GM18873 (cell line): ENCODE measurements around the gene STK32C.
"Not testable (repeated sequence)": the region's sequence is repeated elsewhere in the genome, so short reads cannot be mapped to it uniquely, and the experiment has no call there.

Source experiments
- ATAC-seq: cut with Tn5 transposase; IDR thresholded peaks from one replicate; pipeline ENCODE4 v1.9.1; 2021; ENCODE audit warnings: mild to moderate bottlenecking, moderate library complexity, moderate number of reproducible peaks; ENCODE audit not compliant: unreplicated experiment, low FRiP score

Gene STK32C

DNA sequence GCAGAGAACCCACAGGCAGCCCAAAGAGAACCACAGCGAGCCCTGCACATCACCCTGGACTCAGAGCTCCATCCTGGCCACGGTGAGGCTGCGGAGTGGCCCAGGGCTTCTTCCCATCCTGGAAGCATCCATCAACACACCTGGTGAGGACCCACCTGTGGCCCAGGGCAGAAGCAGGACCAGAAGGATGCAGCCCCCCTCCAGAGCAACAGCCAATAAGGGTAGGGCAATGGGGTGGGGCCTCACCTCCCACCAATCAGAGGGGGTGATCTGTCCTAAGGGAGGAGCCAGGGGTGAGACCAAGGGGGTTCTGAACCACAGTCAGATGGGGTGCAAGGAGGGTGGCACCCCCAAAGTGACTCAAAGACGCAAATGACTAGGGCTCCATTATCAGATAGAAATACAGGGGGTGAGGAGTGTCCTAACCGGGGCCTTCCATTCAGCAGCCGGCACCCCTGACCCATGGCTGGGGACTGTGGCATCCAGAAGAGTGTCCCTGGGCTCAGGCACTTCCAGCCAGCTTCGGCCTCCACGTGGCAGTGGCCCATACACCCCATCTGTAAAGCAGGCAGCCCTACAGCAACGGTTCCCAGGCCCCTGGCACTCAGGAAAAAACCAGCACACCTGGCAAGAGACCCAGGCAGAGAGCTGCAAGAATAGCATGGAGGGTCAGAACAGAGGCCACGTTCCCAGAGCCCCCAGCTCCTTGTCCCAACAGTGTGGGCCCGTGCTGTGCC lies 36.9 kb downstream of the STK32C start:
- ATAC-seq, result no peak

DNA sequence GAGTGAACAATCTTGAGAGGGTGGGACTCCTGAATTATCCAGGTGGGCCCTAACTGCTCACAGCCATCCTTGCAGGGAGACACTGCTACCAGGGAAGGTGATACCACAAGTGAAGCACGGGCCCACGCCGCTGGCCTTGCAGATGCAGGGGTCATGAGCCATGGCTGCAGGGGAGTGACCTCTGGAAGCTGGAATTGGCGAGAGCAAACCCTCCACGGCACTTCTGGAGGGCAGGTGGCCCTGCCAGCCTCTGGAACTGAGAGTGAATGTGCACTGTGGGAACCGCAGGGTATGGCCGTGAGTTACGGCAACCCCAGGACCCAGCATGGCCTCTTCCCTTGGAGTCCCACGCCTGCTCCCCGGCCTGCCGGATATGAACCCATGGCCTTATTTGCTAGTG lies 37.5 kb downstream of the STK32C start:
- no peak for ATAC-seq

DNA sequence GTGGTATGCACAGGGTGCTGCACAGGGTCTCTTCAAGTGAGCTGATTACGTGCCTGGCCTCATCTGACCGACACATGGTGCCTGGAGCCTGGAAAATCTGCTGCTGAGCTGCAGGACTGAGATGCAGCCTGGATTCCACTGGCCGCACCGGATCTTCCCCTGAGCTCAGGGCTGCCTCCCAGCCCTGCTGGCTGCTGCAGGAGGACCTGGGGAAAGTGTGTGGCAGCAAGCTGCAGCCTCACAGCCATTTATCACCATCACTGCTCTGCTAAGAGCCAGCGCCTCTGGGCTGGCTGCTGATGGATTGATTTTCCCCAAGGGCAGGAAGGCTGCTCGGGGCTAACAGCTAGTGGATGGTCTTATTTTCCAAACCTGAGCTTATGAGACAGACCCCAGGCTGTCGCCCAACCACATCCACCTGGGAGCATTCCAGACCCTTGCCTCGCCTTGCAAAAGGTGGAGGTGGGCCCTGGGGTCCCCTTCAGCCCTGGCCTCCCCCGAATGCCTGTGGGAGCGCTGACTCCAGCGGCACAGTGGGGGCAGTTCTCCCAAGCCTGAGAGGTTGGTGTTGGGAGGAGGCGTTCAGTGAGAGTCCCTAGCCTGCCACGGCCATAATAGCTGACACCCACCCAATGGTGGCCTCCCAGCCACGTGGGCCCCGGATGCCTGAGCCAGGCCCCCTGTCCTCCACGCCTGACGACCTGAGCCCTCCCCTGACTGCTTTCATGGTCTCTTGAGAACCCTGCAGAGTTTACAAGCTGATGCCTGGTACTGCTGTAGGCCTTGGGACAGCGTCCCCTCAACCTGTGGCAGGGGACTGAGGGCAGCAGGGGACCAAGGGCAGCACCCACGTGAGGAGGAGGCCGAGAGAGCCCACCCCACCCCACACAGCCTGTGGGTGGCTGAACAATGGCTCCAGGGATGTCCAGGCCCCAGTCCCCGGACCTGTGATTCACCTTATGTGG lies 38.2 kb downstream of the STK32C start:
- ATAC-seq, result no peak

DNA sequence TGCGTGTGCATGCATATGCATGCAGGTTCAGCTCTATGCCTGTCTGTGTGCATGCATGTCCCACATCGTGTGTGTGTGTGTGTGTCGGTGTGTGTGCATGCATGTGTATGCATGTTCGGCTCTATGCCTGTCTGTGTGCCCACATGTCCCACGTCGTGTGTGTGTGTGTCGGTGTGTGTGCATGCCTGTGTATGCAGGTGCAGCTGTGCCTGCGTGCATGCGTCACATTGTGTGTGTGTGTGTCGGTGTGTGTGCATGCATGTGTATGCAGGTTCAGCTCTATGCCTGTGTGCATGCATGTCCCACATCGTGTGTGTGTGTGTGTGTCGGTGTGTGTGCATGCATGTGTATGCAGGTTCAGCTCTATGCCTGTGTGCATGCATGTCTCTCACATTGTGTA lies 39.8 kb downstream of the STK32C start:
- not testable (repeated sequence) for ATAC-seq

DNA sequence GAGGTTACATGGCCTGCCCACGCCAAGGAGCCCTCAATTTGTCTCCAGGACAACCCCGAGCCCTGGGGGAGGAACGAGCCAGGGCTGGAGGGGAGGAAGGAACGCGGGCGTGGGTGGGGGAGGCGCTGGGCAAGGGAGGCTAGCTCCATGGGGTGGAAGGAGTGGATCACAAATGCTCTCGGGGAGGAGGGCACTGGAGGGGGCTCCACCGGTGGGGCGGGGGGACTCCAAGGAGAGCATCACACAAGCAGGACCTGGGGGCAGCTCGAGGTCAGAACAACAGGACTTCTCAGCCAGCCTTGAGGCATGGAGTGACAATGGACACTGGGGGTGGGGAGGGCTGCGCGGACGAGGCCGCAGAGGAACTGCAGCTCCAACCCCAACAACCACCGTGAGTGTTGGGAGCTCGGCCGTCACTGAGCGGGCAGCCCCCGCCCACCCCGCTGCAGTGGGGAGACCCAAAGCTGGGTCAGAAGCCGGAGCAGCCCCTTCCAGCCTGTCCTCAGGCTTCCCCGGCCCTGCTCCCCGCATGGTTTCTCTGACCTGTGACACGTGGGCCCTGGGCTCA lies 41.1 kb downstream of the STK32C start:
- no peak for ATAC-seq

DNA sequence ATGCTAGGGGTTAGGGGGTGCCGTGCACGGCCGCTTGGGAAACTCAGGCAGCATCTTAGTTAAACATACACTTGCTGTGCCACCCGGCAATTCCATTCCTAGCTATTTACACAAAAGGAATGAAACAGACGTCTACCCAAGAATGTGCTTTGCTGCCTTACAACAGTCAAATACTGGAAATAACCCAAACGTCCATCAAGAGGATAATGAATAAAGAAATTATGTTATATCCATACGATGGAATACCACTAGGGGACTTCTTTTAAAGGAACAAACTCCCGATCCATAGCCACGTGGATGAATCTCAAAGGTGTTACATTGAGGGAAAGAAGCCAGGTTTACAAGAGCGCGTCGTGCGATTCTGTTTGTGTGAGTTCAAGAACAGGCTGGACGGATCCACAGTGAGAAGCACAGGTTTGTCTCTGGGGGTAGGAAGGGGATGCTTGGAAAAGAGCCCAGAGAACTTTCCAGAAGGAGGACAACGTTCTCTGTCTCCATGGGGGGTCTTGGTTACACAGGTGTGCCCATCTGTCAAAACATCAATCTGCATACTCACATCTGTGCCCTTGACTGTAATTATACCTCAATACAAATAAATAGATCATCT lies 41.8 kb downstream of the STK32C start:
- no peak for ATAC-seq

DNA sequence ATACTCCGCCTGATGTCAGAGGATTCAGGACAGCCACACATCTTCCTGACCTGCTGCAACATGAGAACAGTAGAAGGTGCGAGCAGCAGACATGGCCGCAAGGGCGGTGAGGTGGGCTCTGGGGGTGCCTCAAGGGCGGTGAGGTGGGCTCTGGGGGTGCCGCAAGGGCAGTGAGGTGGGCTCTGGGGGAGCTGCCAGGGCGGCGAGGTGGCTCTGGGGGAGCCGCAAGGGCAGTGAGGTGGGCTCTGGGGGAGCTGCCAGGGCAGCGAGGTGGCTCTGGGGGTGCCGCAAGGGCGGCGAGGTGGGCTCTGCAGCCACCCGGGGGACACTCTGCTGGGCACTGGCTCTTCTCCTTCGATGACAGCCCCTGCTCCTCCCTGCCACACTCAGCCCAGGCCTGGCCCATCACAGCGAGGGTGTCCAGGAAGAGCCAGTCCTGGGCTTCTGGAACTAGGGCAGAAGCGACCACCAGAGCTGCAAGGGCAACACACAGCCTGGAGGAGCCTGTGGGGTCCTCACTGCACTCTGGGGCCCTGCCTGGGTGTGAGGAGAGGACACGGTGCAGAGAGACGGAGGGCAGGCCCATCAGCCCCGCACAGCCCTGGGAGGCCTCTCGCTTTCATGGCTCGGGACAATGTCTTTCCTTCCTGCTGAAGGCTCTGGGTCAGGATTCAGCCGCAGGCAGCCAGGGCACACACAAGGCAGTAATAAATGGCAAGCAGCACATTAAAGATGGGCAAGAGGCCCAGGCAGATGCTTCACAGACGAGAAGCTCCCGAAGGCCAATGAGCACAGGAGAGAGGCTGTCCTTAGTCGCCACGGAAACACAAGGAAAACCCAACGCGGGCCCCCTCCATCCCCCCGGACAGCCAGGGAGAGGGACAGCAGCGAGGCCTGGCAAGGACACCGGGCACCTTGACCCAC lies 42.5 kb downstream of the STK32C start:
- ATAC-seq, result no peak

DNA sequence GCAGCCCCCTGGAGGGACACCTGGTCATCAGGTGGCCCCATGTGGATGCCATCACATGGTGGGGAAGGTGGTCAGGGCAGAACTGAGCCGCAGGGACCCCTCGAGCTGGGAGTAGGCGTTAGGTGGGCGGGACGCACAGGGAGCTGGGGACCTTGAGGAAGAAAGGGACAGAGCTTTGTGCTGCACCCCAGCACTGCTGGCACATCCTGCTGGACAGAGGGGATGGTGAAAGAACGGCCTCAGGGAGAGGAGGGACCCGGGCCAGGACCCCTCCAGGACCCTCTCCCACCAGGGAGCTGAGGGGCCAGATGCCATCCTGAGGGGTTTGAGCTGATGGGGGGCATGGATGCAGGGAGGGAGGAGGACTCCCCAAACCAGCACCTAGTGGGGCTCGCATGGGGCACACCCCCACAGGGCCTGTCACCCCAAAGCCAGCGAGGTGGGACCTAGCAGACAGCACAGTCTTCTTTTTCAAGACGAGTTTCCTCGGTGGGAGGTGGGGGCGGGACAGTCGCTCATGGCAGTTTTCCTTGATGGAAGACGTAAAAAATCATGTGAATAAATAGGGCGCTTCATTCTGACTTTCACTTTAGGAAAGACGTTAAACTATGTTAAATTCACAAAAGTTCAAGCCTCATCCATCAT lies 43.3 kb downstream of the STK32C start:
- ATAC-seq, result no peak

DNA sequence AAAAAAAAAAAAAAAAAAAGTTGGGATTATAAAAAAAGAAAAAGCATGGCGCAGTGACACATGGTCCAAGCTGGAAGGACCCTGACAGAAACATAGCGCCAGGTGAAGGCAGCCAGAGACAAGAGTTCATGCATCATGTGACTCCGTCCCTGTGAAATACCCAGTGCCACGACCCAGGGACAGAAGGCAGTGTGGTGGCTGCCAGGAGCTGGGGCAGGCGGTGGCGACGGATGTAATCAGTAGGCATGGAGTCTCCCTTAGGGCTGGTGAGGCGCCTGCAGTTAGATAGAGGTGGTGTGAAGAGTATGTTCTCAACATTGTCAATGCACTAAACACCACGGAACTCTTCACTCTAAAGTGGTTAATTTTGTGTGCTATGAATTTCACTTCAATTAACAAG lies 43.9 kb downstream of the STK32C start:
- ATAC-seq, result no peak

DNA sequence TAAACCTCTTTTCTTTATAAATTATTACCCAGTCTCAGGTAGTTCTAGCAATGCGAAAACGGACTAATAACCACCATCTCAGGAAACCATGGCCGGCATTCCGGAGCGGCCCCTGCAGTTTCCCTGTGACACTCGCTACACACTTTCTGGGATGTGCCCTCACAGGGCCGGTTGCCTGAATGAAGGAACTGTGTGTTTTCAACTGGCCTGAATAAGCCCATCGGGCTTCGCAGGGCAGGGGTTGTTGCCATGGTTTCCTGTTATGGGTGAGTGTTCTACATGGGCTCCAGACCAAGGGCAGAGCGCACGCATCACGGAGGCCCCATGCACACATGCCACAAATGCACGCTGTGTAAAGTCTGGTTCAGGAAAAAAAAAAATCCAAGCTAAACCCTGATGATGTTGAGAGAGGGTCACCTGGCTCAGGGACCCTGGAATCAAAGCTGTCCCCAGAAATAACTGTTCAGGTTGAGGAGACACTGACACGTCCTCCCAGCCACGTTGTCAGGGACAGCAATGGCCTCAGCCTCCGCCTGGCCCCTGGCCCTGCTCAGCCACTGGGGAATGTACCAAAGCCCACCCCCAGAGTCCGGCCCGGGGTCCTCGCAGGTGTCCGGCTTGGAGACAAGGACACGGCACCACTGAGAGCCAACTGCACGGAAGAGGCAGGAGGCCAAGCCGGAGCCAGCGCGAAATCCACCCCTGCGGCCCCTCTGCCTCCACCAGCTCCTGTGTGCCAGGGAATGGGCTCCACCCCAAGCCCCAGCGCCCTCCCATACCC lies 47.9 kb downstream of the STK32C start:
- ATAC-seq, result no peak

DNA sequence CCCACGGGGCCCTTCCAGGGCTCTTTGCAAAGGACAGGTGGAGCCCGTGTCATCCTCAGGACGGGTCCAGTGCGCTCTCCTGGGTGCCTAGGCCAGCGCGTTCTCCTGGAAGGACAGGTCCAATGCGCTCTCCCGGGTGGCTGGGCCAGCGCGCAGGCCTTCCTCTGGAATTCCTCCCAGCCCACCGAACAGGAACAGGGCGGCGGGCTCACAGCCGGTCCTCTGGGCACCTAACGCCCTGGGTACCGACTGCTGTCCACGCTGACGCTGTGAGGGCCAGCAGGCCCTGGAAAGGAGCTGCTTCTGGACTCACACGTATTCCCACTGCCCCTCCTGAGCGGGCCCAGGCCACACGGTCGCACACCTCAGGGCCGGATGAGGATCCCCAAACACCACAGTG lies 49.3 kb downstream of the STK32C start:
- no peak for ATAC-seq

DNA sequence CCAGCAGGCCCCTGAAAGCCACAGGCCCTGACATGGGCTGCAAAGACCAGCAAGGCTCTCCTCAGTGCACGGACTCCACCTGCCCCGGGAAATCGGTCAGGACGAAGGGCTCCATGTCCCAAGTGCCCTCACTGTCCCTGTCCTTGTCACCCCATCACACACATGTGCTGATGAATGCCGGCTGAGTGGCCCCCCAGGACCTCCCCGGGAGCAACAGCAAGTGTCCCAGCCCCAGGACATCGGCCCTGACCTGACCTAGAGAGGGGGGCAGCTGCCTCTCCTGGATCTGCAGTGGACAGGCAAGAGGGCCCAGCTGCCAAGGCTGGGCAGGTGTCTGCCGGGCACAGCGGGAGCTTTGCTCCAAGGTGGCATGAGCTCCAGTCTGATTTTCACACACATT lies 49.8 kb downstream of the STK32C start:
- no peak for ATAC-seq

DNA sequence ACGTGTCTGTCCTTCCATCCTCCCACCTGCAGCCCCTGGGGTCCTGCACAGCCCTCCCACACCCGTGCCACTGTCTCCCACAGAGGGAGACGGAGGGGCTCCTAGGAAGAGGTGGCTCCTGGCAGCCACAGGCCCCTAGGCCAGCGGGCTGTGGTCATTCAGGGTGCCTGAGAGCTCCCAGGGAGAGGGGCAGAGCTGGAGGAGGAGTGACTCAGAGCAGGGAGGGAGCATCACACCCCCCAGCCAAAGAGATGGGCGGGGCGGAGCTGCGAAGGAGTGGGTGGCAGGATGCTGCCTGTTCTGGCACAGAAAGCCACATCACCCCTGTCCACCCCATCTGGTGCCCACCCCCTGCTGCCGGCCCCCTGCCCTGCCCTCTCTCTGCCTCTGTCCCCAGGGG lies 50.5 kb downstream of the STK32C start:
- no peak for ATAC-seq

DNA sequence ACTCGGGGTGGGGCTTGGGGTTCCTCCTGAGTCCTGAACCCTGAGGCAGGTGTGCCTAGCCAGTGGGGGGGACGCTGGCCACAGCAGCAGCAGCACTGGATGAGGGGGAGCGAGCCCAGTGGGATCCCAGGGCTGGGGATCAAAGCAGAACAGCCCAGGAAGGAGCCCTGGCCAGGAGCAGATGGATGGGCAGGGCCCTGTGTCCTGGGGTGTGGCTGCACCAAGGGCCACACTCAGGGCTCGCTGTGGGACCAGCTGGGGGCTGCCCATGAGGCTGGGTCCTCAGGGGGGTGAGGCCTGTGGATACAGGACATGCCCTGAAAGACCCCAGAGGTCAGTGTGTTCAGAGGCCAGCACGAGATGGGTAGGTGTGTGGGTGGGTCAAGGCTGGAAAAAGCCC lies 50.9 kb downstream of the STK32C start:
- no peak for ATAC-seq

DNA sequence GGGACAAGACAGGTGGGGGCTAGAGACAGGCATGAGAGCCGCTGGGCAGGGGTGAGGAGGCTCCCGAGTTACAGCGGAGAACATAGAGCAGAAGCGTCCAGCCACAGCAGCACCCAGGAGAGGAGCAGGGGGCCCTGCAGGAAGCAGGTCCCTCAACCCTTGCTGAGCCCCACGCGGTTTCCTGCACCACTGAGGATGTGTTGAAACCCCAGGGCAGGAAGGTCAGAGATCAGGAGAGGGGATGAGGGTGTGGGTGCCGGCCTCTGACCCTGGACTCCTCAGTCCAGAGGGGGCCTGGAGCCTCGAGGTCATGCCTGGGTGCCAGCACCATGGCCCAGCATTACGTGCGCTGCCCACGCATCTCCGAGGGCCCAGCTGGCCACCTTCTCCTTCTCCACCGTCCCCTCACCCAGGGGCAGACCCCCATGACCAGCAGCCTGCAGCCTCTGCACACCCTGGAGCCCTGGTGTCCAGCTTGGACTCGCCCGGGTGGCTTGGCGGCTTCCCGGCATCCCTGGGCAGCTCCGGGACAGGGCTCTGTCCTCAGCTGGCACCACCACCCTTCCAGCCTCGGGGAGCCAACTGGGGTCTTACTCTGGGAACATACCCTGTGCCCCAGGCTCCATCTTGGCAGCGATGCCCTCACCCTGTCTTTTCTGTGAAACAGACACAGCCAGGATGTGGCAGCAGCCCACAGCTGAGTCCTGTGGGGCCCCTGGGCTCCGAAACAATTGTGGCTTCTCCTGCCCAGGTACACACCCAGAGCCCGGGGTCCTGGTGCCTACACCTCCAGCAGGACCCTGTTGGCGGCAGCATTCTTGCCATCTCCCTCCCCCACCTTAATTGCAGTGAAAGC lies 52.0 kb downstream of the STK32C start:
- ATAC-seq, result no peak

DNA sequence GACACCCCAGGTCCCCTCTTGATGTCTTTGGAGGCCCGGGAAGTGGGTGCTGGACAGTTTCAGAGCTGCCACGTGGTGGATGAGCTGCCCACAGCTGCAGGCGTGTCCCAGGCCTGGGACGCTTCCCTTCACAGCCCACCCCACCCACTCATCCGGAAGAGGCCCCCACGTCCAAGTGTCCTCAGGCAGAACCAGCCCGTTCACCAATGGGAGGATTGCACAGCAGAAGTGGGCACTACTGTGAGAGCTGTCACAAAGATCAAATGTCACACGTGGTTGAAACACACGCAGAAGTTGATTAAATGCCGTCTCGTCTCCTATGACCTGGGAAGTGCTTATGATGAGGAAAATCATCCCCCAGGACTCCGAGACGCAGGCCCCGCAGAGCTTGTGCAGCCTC lies 52.9 kb downstream of the STK32C start:
- ATAC-seq, result no peak

DNA sequence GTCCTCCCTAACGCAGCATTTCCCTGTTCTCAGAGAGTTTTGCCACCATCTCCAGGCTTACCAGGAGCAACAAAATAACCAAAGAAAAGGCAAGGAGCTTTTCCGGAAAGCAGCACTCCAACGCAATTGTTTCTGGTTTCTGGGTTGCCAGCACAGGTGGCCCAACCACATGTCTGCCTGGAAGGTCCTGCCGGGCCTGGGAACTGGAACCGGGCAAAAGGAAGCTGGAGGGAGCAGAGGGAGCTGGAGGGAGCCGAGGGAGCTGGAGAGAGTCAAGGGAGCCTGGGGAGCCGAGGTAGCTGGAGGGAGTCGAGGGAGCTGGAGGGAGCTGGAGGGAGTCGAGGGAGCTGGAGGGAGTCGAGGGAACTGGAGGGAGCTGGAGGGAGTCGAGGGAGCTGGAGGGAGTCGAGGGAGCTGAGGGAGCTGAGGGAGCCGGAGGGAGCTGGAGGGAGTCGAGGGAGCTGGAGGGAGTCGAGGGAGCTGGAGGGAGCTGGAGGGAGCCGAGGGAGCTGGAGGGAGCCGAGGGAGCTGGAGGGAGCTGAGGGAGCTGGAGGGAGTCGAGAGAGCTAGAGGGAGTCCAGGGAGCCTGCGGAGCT lies 54.6 kb downstream of the STK32C start:
- ATAC-seq, result no peak
